GM21423 (cell line): Measurements from ENCODE around the gene KIF26B.

ENCODE experiments used
- ATAC-seq: cut with Tn5 transposase; IDR thresholded peaks from one replicate; pipeline ENCODE4 v1.9.1; 2021; ENCODE audit warnings: mild to moderate bottlenecking, moderate library complexity; ENCODE audit not compliant: unreplicated experiment

The KIF26B gene

GRCh38 chr1:245270972-245271371, 116.2 kb downstream of the KIF26B start:
- no peak for ATAC-seq

- no peak for ATAC-seq
These were observed 117.9 kb downstream of the KIF26B start for GRCh38 chr1:245272676-245273075.

GRCh38 chr1:245276445-245276844, 121.7 kb downstream of the KIF26B start:
- ATAC-seq: no peak

- ATAC-seq: no peak
These were observed 122.5 kb downstream of the KIF26B start for GRCh38 chr1:245277276-245277675.

GRCh38 chr1:245278846-245279245, 124.1 kb downstream of the KIF26B start:
- ATAC-seq: no peak

GRCh38 chr1:245279346-245279745, 124.6 kb downstream of the KIF26B start:
- ATAC-seq: no peak

- no peak for ATAC-seq
These were observed 128.2 kb downstream of the KIF26B start for GRCh38 chr1:245283001-245283400.

- no peak for ATAC-seq
These were observed 130.4 kb downstream of the KIF26B start for GRCh38 chr1:245285168-245285567.

GRCh38 chr1:245288796-245289195, 134.0 kb downstream of the KIF26B start:
- no peak for ATAC-seq

- ATAC-seq: no peak
These were observed 136.1 kb downstream of the KIF26B start for GRCh38 chr1:245290836-245291235.

- ATAC-seq: no peak
These were observed 136.6 kb downstream of the KIF26B start for GRCh38 chr1:245291351-245291750.

GRCh38 chr1:245292141-245292540, 137.4 kb downstream of the KIF26B start:
- no peak for ATAC-seq

- ATAC-seq: no peak
These were observed 137.8 kb downstream of the KIF26B start for GRCh38 chr1:245292553-245292952.

- no peak for ATAC-seq
These were observed 139.2 kb downstream of the KIF26B start for GRCh38 chr1:245294020-245294419.

- ATAC-seq: no peak
These were observed 144.0 kb downstream of the KIF26B start for GRCh38 chr1:245298781-245299180.

GRCh38 chr1:245301162-245301580, 146.4 kb downstream of the KIF26B start:
- ATAC-seq: no peak

- no peak for ATAC-seq
These were observed 147.1 kb downstream of the KIF26B start for GRCh38 chr1:245301921-245302320.

- no peak for ATAC-seq
These were observed 149.9 kb downstream of the KIF26B start for GRCh38 chr1:245304698-245305097.

GRCh38 chr1:245306020-245306419, 151.2 kb downstream of the KIF26B start:
- no peak for ATAC-seq

GRCh38 chr1:245306628-245307410, 152.0 kb downstream of the KIF26B start:
- ATAC-seq: no peak

- peak; percentile 83 for ATAC-seq
These were observed 156.1 kb downstream of the KIF26B start for GRCh38 chr1:245310571-245311531.
